MM.1S (cell line): ENCODE data around the gene DDX39A.

Experiments used
- DNase-seq: peaks from one replicate; pipeline ENCODE4 v3.0.0-alpha.2; 2015
- H2AFZ ChIP-seq: fragments of 300-600 bp; sonication (generic); 2 replicates; pipeline ENCODE4 v1.6.0; 2016; ENCODE audit warnings: antibody characterized with exemption, low read length
- H3F3A ChIP-seq: fragments of 300-600 bp; sonication (generic); 2 replicates; pipeline ENCODE4 v1.6.1; 2016; ENCODE audit warnings: mild to moderate bottlenecking, antibody characterized with exemption, low read length, moderate library complexity, mixed read lengths; ENCODE audit not compliant: insufficient read depth
- H3K27ac ChIP-seq: fragments of 300-600 bp; sonication (generic); 2 replicates; pipeline ENCODE4 v1.5.1; 2016; ENCODE audit warnings: mild to moderate bottlenecking, low read length
- H3K27me3 ChIP-seq: fragments of 300-600 bp; sonication (generic); replicated peaks from 2 replicates; pipeline ENCODE4 v1.6.0; 2016; ENCODE audit warnings: low read length; ENCODE audit not compliant: insufficient read depth
- H3K36me3 ChIP-seq: fragments of 300-600 bp; sonication (generic); replicated peaks from 2 replicates; pipeline ENCODE4 v1.6.1; 2016; ENCODE audit warnings: mild to moderate bottlenecking, low read length, mixed read lengths; ENCODE audit not compliant: insufficient read depth
- H3K4me1 ChIP-seq: fragments of 300-600 bp; sonication (generic); 2 replicates; pipeline ENCODE4 v1.6.1; 2016; ENCODE audit warnings: low read length, mixed read lengths
- H3K4me2 ChIP-seq: fragments of 300-600 bp; sonication (generic); 2 replicates; pipeline ENCODE4 v1.6.0; 2016; ENCODE audit warnings: low read depth, low read length
- H3K4me3 ChIP-seq: fragments of 300-600 bp; sonication (generic); 2 replicates; pipeline ENCODE4 v1.5.1; 2016; ENCODE audit warnings: low read length, mixed read lengths
- H3K79me2 ChIP-seq: fragments of 300-600 bp; sonication (generic); 2 replicates; pipeline ENCODE4 v1.6.1; 2016; ENCODE audit warnings: mixed run types, low read length, mixed read lengths
- H3K9ac ChIP-seq: fragments of 300-600 bp; sonication (generic); 2 replicates; pipeline ENCODE4 v1.6.1; 2016; ENCODE audit warnings: low read length, mixed read lengths
- H3K9me2 ChIP-seq: fragments of 300-600 bp; sonication (generic); replicated peaks from 2 replicates; pipeline ENCODE4 v1.6.1; 2016; ENCODE audit warnings: mild to moderate bottlenecking, low read length, mixed read lengths; ENCODE audit not compliant: insufficient read depth
- H3K9me3 ChIP-seq: fragments of 300-600 bp; sonication (generic); replicated peaks from 2 replicates; pipeline ENCODE4 v1.6.1; 2016; ENCODE audit warnings: mild to moderate bottlenecking, low read length, mixed read lengths; ENCODE audit not compliant: insufficient read depth
- H4K20me1 ChIP-seq: fragments of 300-600 bp; sonication (generic); 2 replicates; pipeline ENCODE4 v1.6.1; 2016; ENCODE audit warnings: mild to moderate bottlenecking, low read length, moderate library complexity, mixed read lengths; ENCODE audit not compliant: insufficient read depth
- CTCF ChIP-seq: fragments of 300-600 bp; sonication (generic); IDR thresholded peaks from 2 replicates; pipeline ENCODE4 v1.5.1; 2016; ENCODE audit warnings: antibody characterized with exemption, low read length, mixed read lengths
- EZH2 ChIP-seq: fragments of 300-600 bp; sonication (generic); optimal IDR thresholded peaks from 2 replicates; pipeline ENCODE3; 2017; ENCODE audit warnings: low read depth, mild to moderate bottlenecking, antibody characterized with exemption, low read length, mixed read lengths
- EZH2phosphoT487 ChIP-seq: fragments of 300-600 bp; sonication (generic); IDR thresholded peaks from 2 replicates; pipeline ENCODE4 v1.6.1; 2018; ENCODE audit warnings: antibody characterized with exemption, low read length

Gene DDX39A

GRCh38 chr19:14391156-14391821, 27.9 kb downstream of the DDX39A start:
- no peak overlapping the region for H3K4me2 ChIP-seq
- H2AFZ ChIP-seq = no peak overlapping the region
- H3K79me2 ChIP-seq = no peaks in the 10 kb centered on the region
- no peaks in the 10 kb centered on the region for H3K9me2 ChIP-seq
- no peaks in the 10 kb centered on the region for H3K36me3 ChIP-seq
- no peak for DNase-seq
- TF ChIP-seq EZH2phosphoT487 = no peak
- TF ChIP-seq EZH2 = no peak
- TF ChIP-seq CTCF = no peak
- H4K20me1 ChIP-seq = no peaks in the 10 kb centered on the region
- H3K27me3 ChIP-seq = peaks cover 53% of the 10 kb centered on the region
- no peak overlapping the region for H3K9ac ChIP-seq
- no peak overlapping the region for H3K27ac ChIP-seq
- no peaks in the 10 kb centered on the region for H3F3A ChIP-seq
- H3K4me3 ChIP-seq = no peak overlapping the region
- no peaks in the 10 kb centered on the region for H3K4me1 ChIP-seq
- no peaks in the 10 kb centered on the region for H3K9me3 ChIP-seq

- H3K27ac ChIP-seq = no peak overlapping the region
- H3K9me3 ChIP-seq = no peaks in the 10 kb centered on the region
- H3K4me3 ChIP-seq = no peak overlapping the region
- H3K9me2 ChIP-seq = no peaks in the 10 kb centered on the region
- H3K79me2 ChIP-seq = no peaks in the 10 kb centered on the region
- no peak overlapping the region for H3K9ac ChIP-seq
- no peaks in the 10 kb centered on the region for H3K36me3 ChIP-seq
- H4K20me1 ChIP-seq = no peaks in the 10 kb centered on the region
- no peak overlapping the region for H3K4me2 ChIP-seq
- peaks cover 51% of the 10 kb centered on the region for H3K27me3 ChIP-seq
- no peaks in the 10 kb centered on the region for H3K4me1 ChIP-seq
- TF ChIP-seq CTCF (no peak), EZH2 (no peak), EZH2phosphoT487 (no peak)
- H2AFZ ChIP-seq = no peak overlapping the region
- no peak for DNase-seq
- no peaks in the 10 kb centered on the region for H3F3A ChIP-seq
Observed at GRCh38 chr19:14390548-14390947, 28.6 kb downstream of the DDX39A start.

- no peak overlapping the region for H3K4me2 ChIP-seq
- H3K4me1 ChIP-seq = no peaks in the 10 kb centered on the region
- no peak overlapping the region for H2AFZ ChIP-seq
- H4K20me1 ChIP-seq = no peaks in the 10 kb centered on the region
- H3K9me2 ChIP-seq = no peaks in the 10 kb centered on the region
- no peak for DNase-seq
- H3K36me3 ChIP-seq = no peaks in the 10 kb centered on the region
- no peaks in the 10 kb centered on the region for H3K9me3 ChIP-seq
- no peaks in the 10 kb centered on the region for H3F3A ChIP-seq
- TF ChIP-seq CTCF (no peak), EZH2 (no peak), EZH2phosphoT487 (no peak)
- H3K79me2 ChIP-seq = no peaks in the 10 kb centered on the region
- no peak overlapping the region for H3K4me3 ChIP-seq
- H3K9ac ChIP-seq = no peak overlapping the region
- H3K27me3 ChIP-seq = peaks cover 47% of the 10 kb centered on the region
- H3K27ac ChIP-seq = no peak overlapping the region
Observed at GRCh38 chr19:14385492-14385891, 33.6 kb downstream of the DDX39A start.
